OCI-LY3 (cell line): ENCODE measurements around the gene TMEM164.

Experiments
- CTCF ChIP-seq: fragments of 200-600, 300-600 bp; sonication (generic); IDR thresholded peaks from 2 replicates; pipeline ENCODE4 v1.5.1; 2014; ENCODE audit warnings: antibody characterized with exemption, low read length, low read depth
- EZH2phosphoT487 ChIP-seq: fragments of 200-600 bp; shearing (Covaris generic); IDR thresholded peaks from 2 replicates; pipeline ENCODE4 v1.6.1; 2018; ENCODE audit warnings: antibody characterized with exemption, mixed run types, low read depth

DNA sequence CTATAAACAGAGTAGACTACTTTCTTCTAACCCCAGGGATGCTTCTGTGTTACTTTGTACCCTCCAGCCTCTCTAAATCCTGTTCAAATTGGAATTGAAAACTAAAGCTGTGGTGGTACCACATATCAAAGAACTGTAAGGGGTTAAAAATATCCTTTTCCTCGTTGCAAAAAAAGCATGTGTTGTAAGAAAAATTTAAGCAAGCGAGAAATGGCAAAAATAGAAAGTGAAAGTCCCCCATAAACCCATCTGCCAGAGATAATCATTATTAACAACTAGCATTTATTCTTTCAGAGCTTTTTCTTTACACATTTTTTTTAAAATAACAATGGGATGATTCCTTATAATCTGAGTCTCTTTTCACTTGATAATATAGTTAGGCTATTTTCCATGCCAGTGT lies 40.6 kb downstream of the TMEM164 start:
- TF ChIP-seq EZH2phosphoT487 (no peak), CTCF (no peak)
